Measurements from ENCODE around the gene ZNRF3.

GRCh38 chr22:28856095-28856455, 27.3 kb upstream of the ZNRF3 start:
- no peak for TF ChIP-seq TAF1 (IDR thresholded peaks at IDR 0.05; ENCODE audit: low read depth)
- TF ChIP-seq, protein P1, sequence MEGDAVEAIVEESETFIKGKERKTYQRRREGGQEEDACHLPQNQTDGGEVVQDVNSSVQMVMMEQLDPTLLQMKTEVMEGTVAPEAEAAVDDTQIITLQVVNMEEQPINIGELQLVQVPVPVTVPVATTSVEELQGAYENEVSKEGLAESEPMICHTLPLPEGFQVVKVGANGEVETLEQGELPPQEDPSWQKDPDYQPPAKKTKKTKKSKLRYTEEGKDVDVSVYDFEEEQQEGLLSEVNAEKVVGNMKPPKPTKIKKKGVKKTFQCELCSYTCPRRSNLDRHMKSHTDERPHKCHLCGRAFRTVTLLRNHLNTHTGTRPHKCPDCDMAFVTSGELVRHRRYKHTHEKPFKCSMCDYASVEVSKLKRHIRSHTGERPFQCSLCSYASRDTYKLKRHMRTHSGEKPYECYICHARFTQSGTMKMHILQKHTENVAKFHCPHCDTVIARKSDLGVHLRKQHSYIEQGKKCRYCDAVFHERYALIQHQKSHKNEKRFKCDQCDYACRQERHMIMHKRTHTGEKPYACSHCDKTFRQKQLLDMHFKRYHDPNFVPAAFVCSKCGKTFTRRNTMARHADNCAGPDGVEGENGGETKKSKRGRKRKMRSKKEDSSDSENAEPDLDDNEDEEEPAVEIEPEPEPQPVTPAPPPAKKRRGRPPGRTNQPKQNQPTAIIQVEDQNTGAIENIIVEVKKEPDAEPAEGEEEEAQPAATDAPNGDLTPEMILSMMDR (IDR thresholded peaks at IDR 0.05; ENCODE audit: poor library complexity, severe bottlenecking), result no peak
- no peak for TF ChIP-seq EZH2 (IDR thresholded peaks at IDR 0.05; ENCODE audit: borderline replicate concordance, insufficient read depth, low read length, poor library complexity, severe bottlenecking)
- TF ChIP-seq POLR2AphosphoS5 (IDR thresholded peaks at IDR 0.05), result no peak
